ENCODE measurements around the gene EIF2AK2.

DNA sequence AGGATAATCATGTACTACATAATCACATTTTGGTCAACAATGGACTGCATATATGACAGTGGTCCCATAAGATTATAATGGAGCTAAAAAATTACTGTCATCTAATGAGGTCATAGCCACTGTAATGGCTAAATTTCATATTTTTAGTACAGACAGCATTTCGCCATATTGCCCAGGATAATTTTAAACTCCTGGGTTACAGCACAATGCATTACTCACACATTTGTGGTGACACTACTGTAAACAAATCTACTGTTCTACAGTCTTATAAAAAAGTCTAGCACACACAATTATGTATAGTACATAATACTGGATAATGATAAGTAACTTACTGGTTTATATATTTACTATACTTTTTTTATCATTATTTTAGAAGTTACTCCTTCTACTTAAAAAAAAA is 12.8 kb downstream of the EIF2AK2 start:
- no peak for TF ChIP-seq POLR2A (IDR thresholded peaks at IDR 0.05; ENCODE audit: low read depth, low read length)
- TF ChIP-seq POLR2AphosphoS5 (IDR thresholded peaks at IDR 0.05; ENCODE audit: low read depth, low read length) = no peak
- TF ChIP-seq TAF1 (IDR thresholded peaks at IDR 0.05; ENCODE audit: low read depth, low read length) = no peak
